ENCODE measurements around the gene RPL37A.
A peak's percentile ranks its signal among the peaks of the same experiment; 100 is the strongest.

Gene RPL37A

GRCh38 chr2:216551234-216552068 is 52.8 kb downstream of the RPL37A start:
- no peak for DNase-seq

GRCh38 chr2:216553093-216553478 is 54.4 kb downstream of the RPL37A start:
- DNase-seq: peak; percentile 79

Measured in islet precursor cell (in vitro differentiated cells).